Upper lobe of left lung (tissue), 6 donors: ENCODE data around the gene TRIM25. TPM values are rescaled to one million over a fixed set of nuclear protein-coding genes. Genes with fewer than 3 reads are reported as not detected.

ENCODE experiments used
- ATAC-seq, 2 donors: fragments of 200-7000 bp; cut with Tn5 transposase; one replicate each; pipeline ENCODE4 v1.9.1; 2022; ENCODE audit warnings: mild to moderate bottlenecking in 2 of 2, moderate library complexity in 2 of 2; ENCODE audit not compliant: low FRiP score in 2 of 2
- DNase-seq, 2 donors: peaks; one replicate each; pipeline ENCODE4 v3.0.0-alpha.2; 2019 to 2020
- H3K27ac ChIP-seq, 4 donors: fragments of 200-600 bp; sonication (generic); one replicate each; pipeline ENCODE4 v1.5.1; 2016 to 2019
- H3K27me3 ChIP-seq, 4 donors: fragments of 200-600 bp; sonication (generic); one replicate each; pipeline ENCODE4 v1.5.1; 2017 to 2019
- H3K36me3 ChIP-seq, 4 donors: fragments of 200-600 bp; sonication (generic); one replicate each; pipeline ENCODE4 v1.5.1; 2016 to 2019
- H3K4me1 ChIP-seq, 4 donors: fragments of 200-600 bp; sonication (generic); one replicate each; pipeline ENCODE4 v1.5.1; 2018 to 2019
- H3K4me3 ChIP-seq, 4 donors: fragments of 200-600 bp; sonication (generic); one replicate each; pipeline ENCODE4 v1.5.1; 2017 to 2019; ENCODE audit warnings: mild to moderate bottlenecking in 2 of 4, moderate library complexity in 1 of 4
- H3K9me3 ChIP-seq, 4 donors: fragments of 200-600 bp; sonication (generic); one replicate each; pipeline ENCODE4 v1.5.1; 2018 to 2019
- EP300 ChIP-seq, 4 donors: sonication (generic); formaldehyde crosslinking; IDR thresholded peaks; one replicate each; pipeline ENCODE4 v1.5.1; 2017; ENCODE audit warnings: antibody characterized with exemption in 4 of 4, control low read depth in 2 of 4
- POLR2A ChIP-seq, 4 donors: fragments of 450-650 bp; IDR thresholded peaks; one replicate each; pipeline ENCODE4 v1.5.1; 2016 to 2017; ENCODE audit warnings: antibody characterized with exemption in 4 of 4, mild to moderate bottlenecking in 2 of 4
- POLR2AphosphoS5 ChIP-seq, 2 donors: sonication (generic); formaldehyde crosslinking; IDR thresholded peaks; one replicate each; pipeline ENCODE4 v1.5.1; 2017; ENCODE audit warnings: antibody characterized with exemption in 2 of 2
- WGBS, 2 donors: methylation state at CpG; one replicate each; pipeline ENCODE4 v1.1.5; 2017 to 2018; 5-methylcytosine and 5-hydroxymethylcytosine counted together
- total RNA-seq, 6 donors: library from RNA; depleted of rRNA in 4 of 6; stranded (reverse); fragments of >200 nt in 4 of 6; gene quantifications; one replicate each; pipeline versions ENCODE4 v1.1.0 to v1.2.1, GENCODE V29; 2016 to 2021
- TF ChIP-seq, protein P1 (sequence below), 6 experiments: fragments of 450-650 bp in 4 of 6; fragments of 200-600 bp in 2 of 6; sonication (generic) in 2 of 6; IDR thresholded peaks; one replicate each; pipeline ENCODE4 v1.5.1; 2016 to 2019; ENCODE audit warnings: antibody characterized with exemption in 6 of 6
- donor health status: DM: no; HTN: no; CAD: no; lungs with moderate emphysema.
- donor health status: DM: no; HTN: yes; CAD: no; lungs with severe emphysema.

Gene TRIM25
- total RNA-seq, 6 donors from 2014 or later: 66.7 to 294 (median 83.0) TPM

DNA sequence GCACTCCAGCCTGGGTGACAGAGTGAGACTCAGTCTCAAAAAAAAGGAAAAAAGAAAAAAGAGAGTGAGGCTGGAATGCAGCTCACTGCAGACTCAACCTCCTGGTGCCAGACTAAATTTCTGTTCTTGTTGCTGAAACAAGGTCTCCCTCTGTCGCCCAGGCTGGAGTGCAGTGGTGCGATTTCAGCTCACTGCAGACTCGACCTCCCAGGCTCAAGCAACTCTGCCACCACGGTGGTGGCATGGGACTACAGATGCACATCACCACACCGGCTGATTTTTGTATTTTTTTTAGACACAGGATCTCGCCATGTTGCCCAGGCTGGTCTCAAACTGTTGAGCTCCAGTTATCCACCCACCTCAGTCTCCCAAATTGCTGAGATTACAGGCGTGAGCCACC lies 34.6 kb downstream of the TRIM25 start:
- no peaks in the 10 kb centered on the region for H3K27me3 ChIP-seq
- DNase-seq (no peak), ATAC-seq (no peak)
- 89 to 95% methylated on average over 7 of the region's 7 CpGs for WGBS, 2 donors
- no peaks in the 10 kb centered on the region for H3K36me3 ChIP-seq
- H3K4me1 ChIP-seq: no peaks in the 10 kb centered on the region
- TF ChIP-seq POLR2A (IDR thresholded peaks at IDR 0.05) (no peak), POLR2AphosphoS5 (IDR thresholded peaks at IDR 0.05) (no peak), EP300 (IDR thresholded peaks at IDR 0.05) (no peak)
- TF ChIP-seq, protein P1, sequence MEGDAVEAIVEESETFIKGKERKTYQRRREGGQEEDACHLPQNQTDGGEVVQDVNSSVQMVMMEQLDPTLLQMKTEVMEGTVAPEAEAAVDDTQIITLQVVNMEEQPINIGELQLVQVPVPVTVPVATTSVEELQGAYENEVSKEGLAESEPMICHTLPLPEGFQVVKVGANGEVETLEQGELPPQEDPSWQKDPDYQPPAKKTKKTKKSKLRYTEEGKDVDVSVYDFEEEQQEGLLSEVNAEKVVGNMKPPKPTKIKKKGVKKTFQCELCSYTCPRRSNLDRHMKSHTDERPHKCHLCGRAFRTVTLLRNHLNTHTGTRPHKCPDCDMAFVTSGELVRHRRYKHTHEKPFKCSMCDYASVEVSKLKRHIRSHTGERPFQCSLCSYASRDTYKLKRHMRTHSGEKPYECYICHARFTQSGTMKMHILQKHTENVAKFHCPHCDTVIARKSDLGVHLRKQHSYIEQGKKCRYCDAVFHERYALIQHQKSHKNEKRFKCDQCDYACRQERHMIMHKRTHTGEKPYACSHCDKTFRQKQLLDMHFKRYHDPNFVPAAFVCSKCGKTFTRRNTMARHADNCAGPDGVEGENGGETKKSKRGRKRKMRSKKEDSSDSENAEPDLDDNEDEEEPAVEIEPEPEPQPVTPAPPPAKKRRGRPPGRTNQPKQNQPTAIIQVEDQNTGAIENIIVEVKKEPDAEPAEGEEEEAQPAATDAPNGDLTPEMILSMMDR (IDR thresholded peaks at IDR 0.05): no peak
- H3K4me3 ChIP-seq: no peak overlapping the region
- no peaks in the 10 kb centered on the region for H3K9me3 ChIP-seq
- H3K27ac ChIP-seq: no peak overlapping the region

DNA sequence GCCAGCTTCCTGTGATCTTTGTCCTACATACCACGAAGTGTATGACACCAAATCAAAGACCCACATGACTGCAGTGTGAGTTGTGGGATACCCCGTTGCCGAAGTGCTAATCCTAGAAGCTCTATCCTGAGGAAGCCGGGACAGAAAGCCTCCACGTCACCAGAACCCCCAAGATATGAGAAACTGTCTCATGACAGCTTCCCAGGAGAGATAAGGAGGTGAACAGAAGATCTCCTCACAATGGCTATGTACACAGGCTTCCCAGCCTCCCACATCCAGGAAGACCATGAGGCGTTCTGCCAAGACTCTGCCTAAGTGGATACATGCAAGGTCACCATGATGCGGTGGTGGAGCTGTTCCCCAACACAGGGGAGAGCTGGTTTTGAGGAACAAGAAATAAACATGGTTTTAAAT lies 37.1 kb downstream of the TRIM25 start:
- no peaks in the 10 kb centered on the region for H3K36me3 ChIP-seq
- no peak overlapping the region for H3K4me3 ChIP-seq
- H3K27ac ChIP-seq: peak overlapping the region in 1 of 4 donors; percentile 37
- DNase-seq: no peak
- no peaks in the 10 kb centered on the region for H3K27me3 ChIP-seq
- H3K9me3 ChIP-seq: no peaks in the 10 kb centered on the region
- ATAC-seq: no peak
- 62 to 66% methylated on average over 7 of the region's 7 CpGs for WGBS, 2 donors
- TF ChIP-seq POLR2A (IDR thresholded peaks at IDR 0.05) (no peak), POLR2AphosphoS5 (IDR thresholded peaks at IDR 0.05) (peak in 1 of 2 donors; percentile 54), EP300 (IDR thresholded peaks at IDR 0.05) (peak in 1 of 4 donors; percentile 4)
- TF ChIP-seq, protein P1 (IDR thresholded peaks at IDR 0.05): no peak
- no peaks in the 10 kb centered on the region for H3K4me1 ChIP-seq

- ATAC-seq (no peak), DNase-seq (no peak)
- Histone ChIP-seq H3K36me3 (no peaks in the 10 kb centered on the region), H3K4me3 (no peak overlapping the region), H3K27me3 (no peaks in the 10 kb centered on the region), H3K4me1 (no peaks in the 10 kb centered on the region), H3K9me3 (no peaks in the 10 kb centered on the region), H3K27ac (no peak overlapping the region)
- no peak for TF ChIP-seq EP300 (IDR thresholded peaks at IDR 0.05)
- no peak for TF ChIP-seq POLR2A (IDR thresholded peaks at IDR 0.05)
- TF ChIP-seq POLR2AphosphoS5 (IDR thresholded peaks at IDR 0.05): no peak
- TF ChIP-seq, protein P1 (IDR thresholded peaks at IDR 0.05): no peak
- 74 to 83% methylated on average over 4 of the region's 4 CpGs for WGBS, 2 donors
Observed at GRCh38 chr17:56870081-56870651, 43.7 kb downstream of the TRIM25 start.

GRCh38 chr17:56868716-56869115 lies 45.1 kb downstream of the TRIM25 start:
- ATAC-seq: no peak
- no peak for DNase-seq
- Histone ChIP-seq H3K4me1 (no peaks in the 10 kb centered on the region), H3K27me3 (no peaks in the 10 kb centered on the region), H3K36me3 (peaks cover 0 to 4% (median 0%) of the 10 kb centered on the region in 4 donors), H3K9me3 (no peaks in the 10 kb centered on the region), H3K27ac (no peak overlapping the region), H3K4me3 (no peak overlapping the region)
- 91 to 93% methylated on average over 3 of the region's 3 CpGs for WGBS, 2 donors
- no peak for TF ChIP-seq EP300 (IDR thresholded peaks at IDR 0.05)
- TF ChIP-seq POLR2A (IDR thresholded peaks at IDR 0.05): no peak
- no peak for TF ChIP-seq POLR2AphosphoS5 (IDR thresholded peaks at IDR 0.05)
- TF ChIP-seq, protein P1 (IDR thresholded peaks at IDR 0.05): no peak

DNA sequence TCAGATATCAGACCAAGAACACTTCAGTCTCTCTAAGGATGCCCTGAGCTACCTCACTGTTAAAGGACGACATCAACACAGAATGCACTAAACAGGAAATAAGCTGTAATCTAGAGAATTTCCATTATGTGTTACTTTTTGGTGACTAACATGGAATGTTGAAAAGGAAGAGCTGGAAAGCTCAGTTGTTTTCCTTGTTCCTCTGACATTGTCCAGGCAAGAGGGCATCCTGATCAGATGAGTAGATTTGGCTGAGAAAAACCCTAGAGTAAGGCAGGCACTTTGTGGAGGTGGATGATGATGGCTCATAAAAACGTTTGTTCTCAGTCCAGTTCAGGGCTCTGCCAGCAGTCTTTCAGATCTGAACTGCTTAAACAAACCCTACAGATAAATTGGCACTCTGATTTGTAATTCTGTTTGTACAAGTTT lies 45.9 kb downstream of the TRIM25 start:
- no peak overlapping the region for H3K27ac ChIP-seq
- 25 to 41% methylated on average over 2 of the region's 2 CpGs for WGBS, 2 donors
- ATAC-seq (no peak), DNase-seq (no peak)
- no peaks in the 10 kb centered on the region for H3K9me3 ChIP-seq
- peaks cover 0 to 12% (median 0%) of the 10 kb centered on the region in 4 donors for H3K36me3 ChIP-seq
- no peak for TF ChIP-seq EP300 (IDR thresholded peaks at IDR 0.05)
- TF ChIP-seq POLR2AphosphoS5 (IDR thresholded peaks at IDR 0.05): no peak
- H3K4me1 ChIP-seq: no peaks in the 10 kb centered on the region
- no peaks in the 10 kb centered on the region for H3K27me3 ChIP-seq
- no peak overlapping the region for H3K4me3 ChIP-seq
